Kidney epithelial cell (primary cell): ENCODE measurements around the gene NINJ1. TPM values are rescaled to one million over a fixed set of nuclear protein-coding genes. Genes with fewer than 3 reads are reported as not detected.

Experiments used
- DNase-seq: peaks from one replicate; pipeline ENCODE4 v3.0.0-alpha.2; 2010; ENCODE audit warnings: low read depth
- H3K27me3 ChIP-seq: 2 replicates; pipeline ENCODE4 v1.6.0; 2011; ENCODE audit warnings: low read length; ENCODE audit not compliant: control insufficient read depth, insufficient read depth
- H3K36me3 ChIP-seq: 2 replicates; pipeline ENCODE4 v1.5.1; 2011; ENCODE audit warnings: low read length; ENCODE audit not compliant: control insufficient read depth, insufficient read depth
- H3K4me3 ChIP-seq: 2 replicates; pipeline ENCODE4 v1.5.1; 2011; ENCODE audit warnings: low read depth, mild to moderate bottlenecking, control low read depth, low read length
- CTCF ChIP-seq: IDR thresholded peaks from 2 replicates; pipeline ENCODE4 v1.5.1; 2011; ENCODE audit warnings: mild to moderate bottlenecking, moderate library complexity, low read length, control low read depth, inconsistent platforms; ENCODE audit not compliant: insufficient read depth, poor library complexity, severe bottlenecking
- total RNA-seq: library from RNA; depleted of rRNA; stranded (reverse); fragments of >200 nt; gene quantifications from 2 replicates; pipeline ENCODE4 v1.2.3, GENCODE V29; 2015

NINJ1 gene
- total RNA-seq, 1 donor from 2014 or later: 66.4 TPM

- Histone ChIP-seq H3K36me3 (no peaks in the 10 kb centered on the region), H3K4me3 (no peak overlapping the region), H3K27me3 (peaks cover 7% of the 10 kb centered on the region)
- DNase-seq: no peak
- no peak for TF ChIP-seq CTCF
Measured at GRCh38 chr9:93171261-93171990, 37.4 kb upstream of the NINJ1 start.

GRCh38 chr9:93170571-93170970, 36.5 kb upstream of the NINJ1 start:
- no peak overlapping the region for H3K4me3 ChIP-seq
- no peak for TF ChIP-seq CTCF
- DNase-seq: no peak

GRCh38 chr9:93169444-93169843, 35.4 kb upstream of the NINJ1 start:
- H3K27me3 ChIP-seq: peaks cover 7% of the 10 kb centered on the region
- H3K4me3 ChIP-seq: no peak overlapping the region
- H3K36me3 ChIP-seq: no peaks in the 10 kb centered on the region
- DNase-seq: no peak
- TF ChIP-seq CTCF: no peak

More at GRCh38 chr9:93170571-93170970, 36.5 kb upstream of the NINJ1 start:
- Histone ChIP-seq H3K27me3 (peaks cover 7% of the 10 kb centered on the region), H3K36me3 (no peaks in the 10 kb centered on the region)

GRCh38 chr9:93168581-93168980, 34.5 kb upstream of the NINJ1 start:
- H3K27me3 ChIP-seq: peaks cover 7% of the 10 kb centered on the region

GRCh38 chr9:93167838-93168237, 33.8 kb upstream of the NINJ1 start:
- DNase-seq: no peak
- H3K36me3 ChIP-seq: no peaks in the 10 kb centered on the region
- TF ChIP-seq CTCF: no peak
- H3K27me3 ChIP-seq: peaks cover 2% of the 10 kb centered on the region
- H3K4me3 ChIP-seq: no peak overlapping the region

More at GRCh38 chr9:93168581-93168980, 34.5 kb upstream of the NINJ1 start:
- no peak overlapping the region for H3K4me3 ChIP-seq
- no peak for TF ChIP-seq CTCF
- DNase-seq: no peak
- H3K36me3 ChIP-seq: no peaks in the 10 kb centered on the region

- peaks cover 2% of the 10 kb centered on the region for H3K27me3 ChIP-seq
- no peak for TF ChIP-seq CTCF
- H3K36me3 ChIP-seq: no peaks in the 10 kb centered on the region
- no peak for DNase-seq
- no peak overlapping the region for H3K4me3 ChIP-seq
Measured at GRCh38 chr9:93167185-93167584, 33.1 kb upstream of the NINJ1 start.
